ENCODE data around the gene ZNF57.
"Not testable (repeated sequence)": the region's sequence is repeated elsewhere in the genome, so short reads cannot be mapped to it uniquely, and the experiment has no call there.

Gene ZNF57

DNA sequence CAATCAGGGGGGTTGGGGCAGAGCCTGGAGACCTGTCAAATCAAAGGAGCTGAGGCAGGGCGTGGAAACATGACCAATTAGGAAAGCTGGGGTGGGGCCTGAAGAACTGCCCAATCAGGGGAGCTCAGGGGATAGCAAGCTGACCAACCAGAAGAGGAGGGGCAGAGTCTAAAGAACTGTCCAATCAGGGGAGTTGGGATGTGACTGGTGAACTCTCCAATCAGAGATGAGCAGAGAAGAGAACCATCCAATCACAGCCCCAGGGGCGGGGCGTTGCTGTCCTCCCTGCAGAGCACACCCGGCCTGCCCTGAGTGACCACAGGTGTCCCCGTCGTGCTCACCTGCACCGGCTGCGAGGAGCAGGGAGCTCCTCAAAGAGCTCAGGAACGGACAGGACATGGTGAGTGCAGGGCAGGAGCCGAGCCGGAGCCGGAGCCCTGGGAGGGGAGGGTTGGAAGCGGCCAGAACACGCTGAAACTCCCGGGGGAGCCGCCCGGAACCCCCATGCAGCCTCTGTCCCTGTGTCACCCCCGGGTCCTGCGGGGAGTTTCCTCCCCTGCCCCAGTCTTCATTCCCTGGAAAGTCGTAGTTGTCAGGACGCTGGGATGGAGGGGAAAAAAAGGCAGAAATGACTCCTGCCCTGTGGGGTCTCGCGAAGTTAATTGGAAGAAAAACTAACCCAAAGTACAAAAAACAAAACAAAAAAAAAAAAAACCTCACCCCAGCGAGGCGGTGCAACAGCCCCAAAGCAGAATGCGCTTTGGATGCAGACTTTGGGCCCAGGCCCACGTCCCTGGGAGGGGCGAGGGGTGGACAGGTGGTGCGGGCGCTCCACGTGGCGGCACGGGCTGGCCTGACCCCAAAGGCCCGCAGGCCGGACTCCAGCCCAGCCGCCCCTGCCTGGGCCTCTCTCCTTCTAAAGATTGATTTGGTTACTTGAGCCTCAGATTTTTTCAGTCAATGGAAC lies 33.4 kb upstream of the ZNF57 start, which contains the start of gene ZNF556:
TSS of gene ZNF556 (plus strand) at position 311 of the 967 bp plus-strand sequence. CDS start at position 398, 87 bp downstream.
- Histone ChIP-seq H3K27me3 (ENCODE audit: control insufficient read depth, insufficient read depth, low read length) (no peaks in the 10 kb centered on the region), H3K36me3 (ENCODE audit: control insufficient read depth, insufficient read depth, low read length) (no peaks in the 10 kb centered on the region), H3K9me3 (ENCODE audit: control insufficient read depth, insufficient read depth, low read length) (peaks cover 1% of the 10 kb centered on the region; the same call in 1 of the 2 replicates), H3K4me3 (ENCODE audit: low read length) (no peak within 1 kb of the TSS; the same call in 1 of the 2 replicates), H3K4me1 (ENCODE audit: control insufficient read depth, insufficient read depth, low read length) (no peaks in the 10 kb centered on the region), H3K27ac (ENCODE audit: low read length) (no peak within 1 kb of the TSS)
- DNase-seq (ENCODE audit: low read depth, low spot score), result no peak
- WGBS (ENCODE audit: insufficient coverage, insufficient read length), result no CpG with 5 or more reads among the region's 36 CpGs

- no peak for DNase-seq (ENCODE audit: low read depth, low spot score)
- Histone ChIP-seq H3K4me3 (ENCODE audit: low read length) (no peak overlapping the region), H3K9me3 (ENCODE audit: control insufficient read depth, insufficient read depth, low read length) (peaks cover 1% of the 10 kb centered on the region; the same call in 1 of the 2 replicates), H3K4me1 (ENCODE audit: control insufficient read depth, insufficient read depth, low read length) (no peaks in the 10 kb centered on the region), H3K27ac (ENCODE audit: low read length) (no peak overlapping the region), H3K27me3 (ENCODE audit: control insufficient read depth, insufficient read depth, low read length) (no peaks in the 10 kb centered on the region), H3K36me3 (ENCODE audit: control insufficient read depth, insufficient read depth, low read length) (no peaks in the 10 kb centered on the region)
- WGBS (ENCODE audit: insufficient coverage, insufficient read length), result no CpG with 5 or more reads among the region's 10 CpGs
These were observed 31.1 kb upstream of the ZNF57 start for GRCh38 chr19:2869618-2870017.

DNA sequence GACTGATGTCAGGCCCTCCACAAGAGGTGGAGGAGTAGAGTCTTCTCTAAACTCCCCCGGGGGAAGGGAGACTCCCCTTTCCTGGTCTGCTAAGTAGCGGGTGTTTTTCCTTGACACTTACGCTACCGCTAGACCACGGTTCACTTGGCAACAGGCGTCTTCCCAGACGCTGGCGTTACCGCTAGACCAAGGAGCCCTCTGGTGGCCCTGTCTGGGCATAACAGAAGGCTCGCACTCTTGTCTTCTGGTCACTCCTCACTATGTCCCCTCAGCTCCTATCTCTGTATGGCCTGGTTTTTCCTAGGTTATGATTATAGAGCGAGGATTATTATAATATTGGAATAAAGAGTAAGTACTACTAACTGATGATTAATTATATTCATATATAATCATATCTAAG lies 28.6 kb upstream of the ZNF57 start:
- no CpG with 5 or more reads among the region's 11 CpGs for WGBS (ENCODE audit: insufficient coverage, insufficient read length)
- not testable (repeated sequence) for H3K27ac ChIP-seq (ENCODE audit: low read length); DNase-seq (ENCODE audit: low read depth, low spot score); H3K27me3 ChIP-seq (ENCODE audit: control insufficient read depth, insufficient read depth, low read length); H3K36me3 ChIP-seq (ENCODE audit: control insufficient read depth, insufficient read depth, low read length); H3K4me3 ChIP-seq (ENCODE audit: low read length); H3K9me3 ChIP-seq (ENCODE audit: control insufficient read depth, insufficient read depth, low read length); H3K4me1 ChIP-seq (ENCODE audit: control insufficient read depth, insufficient read depth, low read length)

- WGBS (ENCODE audit: insufficient coverage, insufficient read length), result no CpG with 5 or more reads among the region's 32 CpGs
- Histone ChIP-seq H3K4me3 (ENCODE audit: low read length) (no peak overlapping the region), H3K9me3 (ENCODE audit: control insufficient read depth, insufficient read depth, low read length) (peaks cover 8% of the 10 kb centered on the region)
These were observed 23.1 kb upstream of the ZNF57 start for GRCh38 chr19:2877398-2878331.

GRCh38 chr19:2883686-2884439 lies 16.9 kb upstream of the ZNF57 start:
- H3K36me3 ChIP-seq (ENCODE audit: control insufficient read depth, insufficient read depth, low read length), result no peaks in the 10 kb centered on the region
- DNase-seq (ENCODE audit: low read depth, low spot score), result no peak
- no peak overlapping the region for H3K27ac ChIP-seq (ENCODE audit: low read length)
- no peak overlapping the region for H3K4me3 ChIP-seq (ENCODE audit: low read length)
- no peaks in the 10 kb centered on the region; the same call in 1 of the 2 replicates for H3K4me1 ChIP-seq (ENCODE audit: control insufficient read depth, insufficient read depth, low read length)
- no CpG with 5 or more reads among the region's 14 CpGs for WGBS (ENCODE audit: insufficient coverage, insufficient read length)
- H3K27me3 ChIP-seq (ENCODE audit: control insufficient read depth, insufficient read depth, low read length), result no peaks in the 10 kb centered on the region
- no peaks in the 10 kb centered on the region for H3K9me3 ChIP-seq (ENCODE audit: control insufficient read depth, insufficient read depth, low read length)

More at GRCh38 chr19:2877398-2878331, 23.1 kb upstream of the ZNF57 start:
- H3K4me1 ChIP-seq (ENCODE audit: control insufficient read depth, insufficient read depth, low read length), result no peaks in the 10 kb centered on the region
- no peaks in the 10 kb centered on the region for H3K36me3 ChIP-seq (ENCODE audit: control insufficient read depth, insufficient read depth, low read length)
- no peak for DNase-seq (ENCODE audit: low read depth, low spot score)
- no peak overlapping the region for H3K27ac ChIP-seq (ENCODE audit: low read length)
- H3K27me3 ChIP-seq (ENCODE audit: control insufficient read depth, insufficient read depth, low read length), result no peaks in the 10 kb centered on the region

GRCh38 chr19:2885736-2886135 lies 15.0 kb upstream of the ZNF57 start:
- Histone ChIP-seq H3K27me3 (ENCODE audit: control insufficient read depth, insufficient read depth, low read length) (no peaks in the 10 kb centered on the region), H3K4me1 (ENCODE audit: control insufficient read depth, insufficient read depth, low read length) (no peaks in the 10 kb centered on the region; the same call in 1 of the 2 replicates), H3K4me3 (ENCODE audit: low read length) (no peak overlapping the region), H3K27ac (ENCODE audit: low read length) (no peak overlapping the region), H3K36me3 (ENCODE audit: control insufficient read depth, insufficient read depth, low read length) (no peaks in the 10 kb centered on the region), H3K9me3 (ENCODE audit: control insufficient read depth, insufficient read depth, low read length) (no peaks in the 10 kb centered on the region)
- WGBS (ENCODE audit: insufficient coverage, insufficient read length), result no CpG with 5 or more reads among the region's 17 CpGs
- no peak for DNase-seq (ENCODE audit: low read depth, low spot score)

- no peak overlapping the region for H3K4me3 ChIP-seq (ENCODE audit: low read length)
- WGBS (ENCODE audit: insufficient coverage, insufficient read length), result no CpG with 5 or more reads among the region's 9 CpGs
- H3K9me3 ChIP-seq (ENCODE audit: control insufficient read depth, insufficient read depth, low read length), result no peaks in the 10 kb centered on the region
- H3K27ac ChIP-seq (ENCODE audit: low read length), result no peak overlapping the region
- H3K36me3 ChIP-seq (ENCODE audit: control insufficient read depth, insufficient read depth, low read length), result no peaks in the 10 kb centered on the region
- H3K4me1 ChIP-seq (ENCODE audit: control insufficient read depth, insufficient read depth, low read length), result no peaks in the 10 kb centered on the region; the same call in 1 of the 2 replicates
- no peaks in the 10 kb centered on the region for H3K27me3 ChIP-seq (ENCODE audit: control insufficient read depth, insufficient read depth, low read length)
- DNase-seq (ENCODE audit: low read depth, low spot score), result peak; percentile 37
These were observed 13.3 kb upstream of the ZNF57 start for GRCh38 chr19:2887391-2887914.

DNA sequence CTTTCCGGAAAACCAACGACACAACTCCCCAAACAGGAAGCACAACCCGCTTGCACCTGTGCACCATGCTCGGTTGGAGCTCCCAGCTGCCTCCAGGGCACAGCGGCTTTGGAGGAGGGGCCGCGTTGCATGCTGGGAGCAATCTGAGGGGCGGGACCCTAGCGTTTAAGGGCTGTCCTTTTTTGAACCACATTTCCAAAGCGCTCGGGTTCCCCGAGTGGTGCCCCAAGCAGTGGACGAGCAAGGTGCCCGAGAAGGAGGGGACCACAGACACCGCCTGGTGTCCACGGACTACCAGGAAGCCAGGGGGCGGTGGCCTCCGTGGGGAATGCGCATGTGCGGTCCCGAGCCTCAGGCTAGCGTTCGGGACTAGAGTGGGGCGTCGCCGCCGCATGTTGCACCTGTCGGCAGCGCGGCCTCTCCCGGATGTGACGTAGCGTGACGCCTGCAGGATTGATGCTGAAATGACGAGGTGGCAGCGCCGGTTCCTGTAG lies 11.9 kb upstream of the ZNF57 start:
- no peaks in the 10 kb centered on the region for H3K36me3 ChIP-seq (ENCODE audit: control insufficient read depth, insufficient read depth, low read length)
- no peaks in the 10 kb centered on the region; the same call in 1 of the 2 replicates for H3K4me1 ChIP-seq (ENCODE audit: control insufficient read depth, insufficient read depth, low read length)
- H3K27me3 ChIP-seq (ENCODE audit: control insufficient read depth, insufficient read depth, low read length), result no peaks in the 10 kb centered on the region
- WGBS (ENCODE audit: insufficient coverage, insufficient read length), result no CpG with 5 or more reads among the region's 37 CpGs
- DNase-seq (ENCODE audit: low read depth, low spot score), result no peak
- no peak overlapping the region for H3K4me3 ChIP-seq (ENCODE audit: low read length)
- no peaks in the 10 kb centered on the region for H3K9me3 ChIP-seq (ENCODE audit: control insufficient read depth, insufficient read depth, low read length)
- H3K27ac ChIP-seq (ENCODE audit: low read length), result no peak overlapping the region

GRCh38 chr19:2890531-2890930 lies 10.2 kb upstream of the ZNF57 start:
- not testable (repeated sequence) for DNase-seq (ENCODE audit: low read depth, low spot score); H3K36me3 ChIP-seq (ENCODE audit: control insufficient read depth, insufficient read depth, low read length); H3K4me3 ChIP-seq (ENCODE audit: low read length); H3K27me3 ChIP-seq (ENCODE audit: control insufficient read depth, insufficient read depth, low read length); H3K9me3 ChIP-seq (ENCODE audit: control insufficient read depth, insufficient read depth, low read length); H3K4me1 ChIP-seq (ENCODE audit: control insufficient read depth, insufficient read depth, low read length); H3K27ac ChIP-seq (ENCODE audit: low read length)
- no CpG with 5 or more reads among the region's 8 CpGs for WGBS (ENCODE audit: insufficient coverage, insufficient read length)

Measured in iPS DF 6.9 (cell line).